Measurements from ENCODE around the gene RAB8B.

RAB8B gene

GRCh38 chr15:63231206-63231605 lies 41.8 kb downstream of the RAB8B start:
- H3K27ac ChIP-seq = no peak overlapping the region
- no peaks in the 10 kb centered on the region for H3K4me1 ChIP-seq
- no peak overlapping the region for H3K9ac ChIP-seq

GRCh38 chr15:63231706-63232105 lies 42.3 kb downstream of the RAB8B start:
- no peaks in the 10 kb centered on the region for H3K79me2 ChIP-seq
- no peak for TF ChIP-seq CTCF (IDR thresholded peaks at IDR 0.05)
- H3K4me2 ChIP-seq (ENCODE audit: low read length) = no peak overlapping the region
- H3K4me3 ChIP-seq (ENCODE audit: low read depth, low read length) = no peak overlapping the region
- no peaks in the 10 kb centered on the region for H3K9me3 ChIP-seq (ENCODE audit: control insufficient read depth, low read length)
- H3K27me3 ChIP-seq (ENCODE audit: control insufficient read depth, insufficient read depth, low read length) = no peaks in the 10 kb centered on the region
- H3K36me3 ChIP-seq (ENCODE audit: control insufficient read depth, insufficient read depth, low read length) = no peaks in the 10 kb centered on the region
- no peaks in the 10 kb centered on the region for H3K4me1 ChIP-seq
- H3K27ac ChIP-seq = no peak overlapping the region
- no peak overlapping the region for H2AFZ ChIP-seq
- no peak overlapping the region for H3K9ac ChIP-seq

More at GRCh38 chr15:63231206-63231605, 41.8 kb downstream of the RAB8B start:
- Histone ChIP-seq H3K4me2 (ENCODE audit: low read length) (no peak overlapping the region), H3K79me2 (no peaks in the 10 kb centered on the region), H2AFZ (no peak overlapping the region), H3K9me3 (ENCODE audit: control insufficient read depth, low read length) (no peaks in the 10 kb centered on the region), H3K4me3 (ENCODE audit: low read depth, low read length) (no peak overlapping the region), H3K27me3 (ENCODE audit: control insufficient read depth, insufficient read depth, low read length) (no peaks in the 10 kb centered on the region), H3K36me3 (ENCODE audit: control insufficient read depth, insufficient read depth, low read length) (no peaks in the 10 kb centered on the region)
- TF ChIP-seq CTCF (IDR thresholded peaks at IDR 0.05) = no peak

GRCh38 chr15:63232405-63232804 lies 43.0 kb downstream of the RAB8B start:
- H2AFZ ChIP-seq = no peak overlapping the region
- no peaks in the 10 kb centered on the region for H3K9me3 ChIP-seq (ENCODE audit: control insufficient read depth, low read length)
- H3K9ac ChIP-seq = no peak overlapping the region
- no peaks in the 10 kb centered on the region for H3K36me3 ChIP-seq (ENCODE audit: control insufficient read depth, insufficient read depth, low read length)
- H3K79me2 ChIP-seq = no peaks in the 10 kb centered on the region
- no peak overlapping the region for H3K4me3 ChIP-seq (ENCODE audit: low read depth, low read length)
- no peaks in the 10 kb centered on the region for H3K4me1 ChIP-seq
- H3K27ac ChIP-seq = no peak overlapping the region
- H3K27me3 ChIP-seq (ENCODE audit: control insufficient read depth, insufficient read depth, low read length) = no peaks in the 10 kb centered on the region
- no peak overlapping the region for H3K4me2 ChIP-seq (ENCODE audit: low read length)
- TF ChIP-seq CTCF (IDR thresholded peaks at IDR 0.05) = no peak

- TF ChIP-seq CTCF (IDR thresholded peaks at IDR 0.05) = no peak
- H3K4me3 ChIP-seq (ENCODE audit: low read depth, low read length) = no peak overlapping the region
- H3K79me2 ChIP-seq = peaks cover 3% of the 10 kb centered on the region
- no peaks in the 10 kb centered on the region for H3K9me3 ChIP-seq (ENCODE audit: control insufficient read depth, low read length)
- H3K9ac ChIP-seq = no peak overlapping the region
- H2AFZ ChIP-seq = no peak overlapping the region
- H3K4me1 ChIP-seq = no peaks in the 10 kb centered on the region
- H3K27me3 ChIP-seq (ENCODE audit: control insufficient read depth, insufficient read depth, low read length) = no peaks in the 10 kb centered on the region
- H3K4me2 ChIP-seq (ENCODE audit: low read length) = no peak overlapping the region
- no peak overlapping the region for H3K27ac ChIP-seq
- no peaks in the 10 kb centered on the region for H3K36me3 ChIP-seq (ENCODE audit: control insufficient read depth, insufficient read depth, low read length)
Measured at GRCh38 chr15:63232943-63233342, 43.5 kb downstream of the RAB8B start.

- H3K4me2 ChIP-seq (ENCODE audit: low read length) = no peak overlapping the region
- H3K27me3 ChIP-seq (ENCODE audit: control insufficient read depth, insufficient read depth, low read length) = no peaks in the 10 kb centered on the region
- H3K79me2 ChIP-seq = peaks cover 3% of the 10 kb centered on the region
- H3K4me3 ChIP-seq (ENCODE audit: low read depth, low read length) = no peak overlapping the region
- H3K27ac ChIP-seq = peak overlapping the region; percentile 5
- no peak overlapping the region for H3K9ac ChIP-seq
- H2AFZ ChIP-seq = no peak overlapping the region
- H3K4me1 ChIP-seq = no peaks in the 10 kb centered on the region
- TF ChIP-seq CTCF (IDR thresholded peaks at IDR 0.05) = no peak
- no peaks in the 10 kb centered on the region for H3K9me3 ChIP-seq (ENCODE audit: control insufficient read depth, low read length)
- no peaks in the 10 kb centered on the region for H3K36me3 ChIP-seq (ENCODE audit: control insufficient read depth, insufficient read depth, low read length)
Measured at GRCh38 chr15:63233667-63234423, 44.4 kb downstream of the RAB8B start.
